GM19468 (cell line): ENCODE measurements around the gene ADORA1.

Experiments
- ATAC-seq: cut with Tn5 transposase; IDR thresholded peaks from one replicate; pipeline ENCODE4 v1.9.1; 2021; ENCODE audit warnings: mild to moderate bottlenecking, moderate library complexity, moderate number of reproducible peaks; ENCODE audit not compliant: unreplicated experiment; ENCODE audit errors: extremely low read depth

The ADORA1 gene

DNA sequence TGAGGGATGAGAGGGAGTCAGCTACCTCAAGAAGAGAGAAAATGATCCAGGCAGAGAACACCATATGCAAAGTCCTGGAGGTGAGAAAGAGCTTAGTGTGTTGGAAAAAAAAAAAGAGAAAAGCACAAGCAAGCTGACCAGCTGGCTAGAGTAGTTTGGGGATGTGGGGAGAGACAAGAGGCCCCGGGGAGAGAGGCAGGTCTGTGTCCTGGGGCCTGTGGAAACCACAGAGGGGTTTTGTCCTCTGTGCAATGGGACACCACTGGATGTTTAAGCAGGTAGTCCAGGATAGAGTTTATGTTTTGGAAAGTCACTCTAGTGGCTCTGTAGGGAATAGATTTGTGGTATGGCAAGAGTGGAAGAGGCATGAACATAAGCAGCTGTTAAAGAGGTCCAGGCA is 73.4 kb downstream of the ADORA1 start:
- ATAC-seq: no peak

DNA sequence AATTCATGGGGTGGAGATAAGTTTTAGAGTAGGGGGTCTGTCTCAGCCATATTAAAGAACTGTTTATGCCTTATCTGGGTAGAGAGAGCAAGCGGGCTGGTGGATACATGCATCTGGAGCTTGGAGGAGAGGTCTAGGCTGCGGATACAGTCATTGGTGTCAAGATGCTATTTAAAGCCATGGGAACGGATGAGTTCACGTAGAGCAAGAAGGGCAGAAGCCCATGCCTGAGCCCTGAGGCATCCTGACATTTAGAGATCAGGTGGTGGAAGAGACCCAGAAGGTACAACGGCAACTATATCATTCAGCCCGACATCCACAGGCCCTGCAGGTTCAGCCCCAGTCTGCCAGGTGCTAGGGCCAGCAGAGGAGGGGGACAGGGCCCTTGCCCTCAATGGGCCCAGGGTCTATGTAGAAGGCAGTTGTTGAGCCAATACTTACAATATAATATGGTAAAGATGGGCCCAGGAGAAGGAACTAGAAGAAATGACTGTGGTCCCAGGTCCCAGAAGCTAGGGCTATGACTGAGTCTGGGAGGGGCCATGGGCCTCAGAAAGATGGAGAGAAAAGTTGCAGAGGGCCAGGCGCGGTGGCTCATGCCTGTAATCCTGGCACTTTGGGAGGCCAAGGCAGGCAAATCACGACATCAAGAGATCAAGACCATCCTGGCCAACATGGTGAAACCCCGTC is 74.1 kb downstream of the ADORA1 start:
- no peak for ATAC-seq

DNA sequence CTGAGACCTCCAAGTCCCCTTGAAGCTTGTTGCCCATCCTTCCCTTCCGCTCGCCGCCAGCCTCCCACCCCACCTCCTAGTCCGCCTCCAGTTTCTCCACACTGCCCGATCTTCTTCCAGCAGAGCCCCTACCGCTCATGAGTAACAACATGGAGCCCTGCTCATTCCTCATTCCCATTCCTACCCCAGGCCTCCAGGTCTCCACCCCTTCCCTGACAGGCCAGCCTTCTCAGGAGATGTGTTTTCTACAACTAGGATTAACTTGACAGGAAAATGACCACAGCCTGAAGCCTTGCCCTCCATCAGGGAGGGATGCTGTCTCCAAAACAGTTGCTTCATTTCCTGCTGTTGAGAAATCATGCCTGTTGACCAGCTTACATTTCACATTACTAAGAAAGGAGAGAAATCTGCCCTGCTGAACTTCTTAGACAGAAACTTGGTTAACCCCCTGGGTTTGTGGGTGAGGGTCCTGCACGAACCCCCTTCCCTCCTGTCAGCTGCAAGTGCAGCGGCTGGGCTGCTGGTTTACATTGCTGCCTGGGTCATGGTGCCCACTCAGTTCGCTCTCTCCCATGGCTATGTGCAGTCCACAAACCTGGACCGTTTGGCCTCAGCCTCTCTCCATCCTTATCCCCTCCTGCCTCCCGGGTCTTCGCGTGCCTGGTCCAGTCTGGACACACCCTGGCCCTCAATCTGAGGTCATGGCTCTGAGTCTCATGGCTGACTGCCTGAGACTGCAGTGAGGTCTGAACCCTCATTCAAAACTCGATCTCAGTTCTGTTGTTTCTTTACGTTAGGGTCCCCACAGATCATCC is 75.1 kb downstream of the ADORA1 start:
- no peak for ATAC-seq

DNA sequence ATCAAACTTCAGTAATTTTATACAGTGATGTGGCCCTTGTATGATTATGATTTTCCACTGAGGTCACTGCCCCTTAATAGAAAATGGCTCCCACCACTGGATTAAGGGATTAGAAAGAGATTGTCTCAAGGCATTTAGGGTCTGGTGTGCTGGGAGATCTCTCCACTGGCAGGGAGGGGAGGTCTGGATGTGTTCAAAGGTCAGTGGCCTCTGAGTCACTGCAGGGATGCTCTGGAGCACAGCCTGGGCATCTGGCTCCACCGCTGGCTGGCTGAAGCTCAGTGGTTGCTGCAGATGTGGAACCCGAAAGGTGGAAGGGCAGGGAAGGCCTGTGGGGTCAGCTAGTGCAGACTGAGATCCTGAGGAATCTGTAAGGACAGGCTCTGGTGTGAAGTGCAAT is 77.2 kb downstream of the ADORA1 start:
- ATAC-seq: no peak

DNA sequence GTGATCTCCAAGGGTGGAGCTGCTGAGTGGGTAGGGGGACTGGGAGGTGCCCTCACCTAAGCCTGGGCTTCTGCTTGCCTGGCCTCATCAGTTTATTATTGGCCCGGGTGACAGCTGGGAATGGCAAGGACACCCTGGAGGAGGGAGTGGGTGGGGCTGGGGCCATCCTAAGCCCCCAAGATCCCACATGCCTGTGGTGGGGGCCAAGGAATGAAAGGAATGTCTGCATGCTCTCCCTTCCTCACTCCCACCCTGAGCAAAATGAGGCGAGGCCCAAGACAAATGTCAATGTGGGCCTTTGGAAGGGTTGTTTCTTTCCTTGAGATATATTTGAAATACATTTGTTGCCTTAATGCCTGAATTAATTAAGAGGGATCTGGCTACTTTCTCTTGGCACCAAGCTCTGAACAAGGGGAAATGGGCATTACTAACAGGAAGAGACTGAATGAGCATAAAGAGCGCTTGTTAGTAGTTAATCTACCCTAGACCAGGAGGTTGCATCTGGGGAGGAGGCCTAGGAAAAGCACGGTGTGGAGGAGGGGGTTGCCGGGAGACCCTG is 78.7 kb downstream of the ADORA1 start:
- ATAC-seq: no peak

DNA sequence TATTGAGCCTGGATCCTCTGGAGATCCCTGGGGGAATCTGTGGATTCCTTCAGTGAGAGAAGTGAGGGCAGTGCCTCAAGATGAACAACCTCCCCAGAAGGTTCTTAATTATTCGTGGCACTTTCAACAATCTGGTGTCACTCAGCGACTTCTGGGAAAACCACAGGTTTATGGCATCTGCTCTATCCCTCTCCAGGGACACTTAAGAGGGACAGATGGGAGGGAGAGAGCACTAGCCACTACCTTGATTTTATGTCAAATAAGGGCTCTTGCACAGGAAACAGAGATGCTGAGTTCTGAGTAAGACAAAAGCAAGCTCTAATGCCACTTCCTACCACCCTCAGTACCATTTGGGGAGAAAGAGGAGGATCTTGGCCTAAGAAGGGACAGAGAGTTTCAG is 80.2 kb downstream of the ADORA1 start:
- ATAC-seq: no peak

DNA sequence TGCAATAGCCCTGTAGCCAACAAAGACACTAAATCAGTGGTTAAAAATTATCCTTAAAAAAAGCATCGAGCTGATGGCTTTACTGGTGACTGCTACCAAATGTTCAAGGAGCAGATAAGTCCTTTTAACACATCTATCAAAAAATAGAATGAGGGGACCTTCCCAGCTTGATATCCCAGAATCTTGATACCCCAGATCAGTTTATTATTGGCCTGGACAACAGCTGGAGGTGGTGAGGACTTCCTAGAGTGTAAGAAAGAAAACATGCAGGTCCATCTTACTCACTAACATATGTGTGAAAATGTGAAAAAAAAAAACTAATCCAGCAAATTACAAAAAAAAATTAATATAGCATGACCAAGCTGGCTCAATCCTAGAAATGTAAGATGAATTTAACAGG is 80.7 kb downstream of the ADORA1 start:
- no peak for ATAC-seq

DNA sequence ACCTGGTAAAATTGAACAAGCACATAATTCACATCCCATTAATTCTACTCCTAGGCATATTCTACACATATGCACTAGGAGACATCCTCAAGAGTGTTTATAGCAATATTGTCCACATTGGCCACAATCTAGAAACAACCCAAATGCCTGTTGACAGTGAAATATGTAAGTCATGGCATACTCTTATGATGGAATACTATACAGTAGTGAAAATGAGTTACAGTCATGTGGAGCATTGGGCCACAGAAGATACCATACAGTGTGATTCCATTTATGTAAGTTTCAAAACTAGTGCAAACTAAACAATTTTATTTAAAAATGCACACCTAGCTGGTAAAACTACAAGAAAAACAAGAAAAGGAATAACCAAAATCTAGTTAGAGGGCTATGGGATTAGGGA is 82.8 kb downstream of the ADORA1 start:
- ATAC-seq: no peak

DNA sequence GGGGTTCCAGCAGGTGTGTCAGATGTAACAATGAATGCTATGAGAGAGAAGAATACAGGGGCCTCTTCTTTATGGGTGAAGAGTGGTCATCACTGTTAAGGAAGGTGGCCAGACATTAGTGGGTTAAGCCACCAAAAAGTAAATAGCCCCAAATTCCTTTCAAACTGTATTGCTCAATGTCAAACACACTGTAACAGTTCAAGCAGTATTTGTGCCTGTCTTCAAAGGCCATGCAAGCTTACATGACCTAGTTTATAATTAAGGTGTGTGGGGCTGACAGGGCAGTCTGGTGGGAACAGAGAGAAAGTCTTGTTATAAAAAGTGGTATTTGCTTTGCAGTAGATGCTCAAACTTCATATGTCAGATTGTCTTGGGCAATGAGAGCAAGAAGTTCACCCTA is 83.5 kb downstream of the ADORA1 start:
- no peak for ATAC-seq

DNA sequence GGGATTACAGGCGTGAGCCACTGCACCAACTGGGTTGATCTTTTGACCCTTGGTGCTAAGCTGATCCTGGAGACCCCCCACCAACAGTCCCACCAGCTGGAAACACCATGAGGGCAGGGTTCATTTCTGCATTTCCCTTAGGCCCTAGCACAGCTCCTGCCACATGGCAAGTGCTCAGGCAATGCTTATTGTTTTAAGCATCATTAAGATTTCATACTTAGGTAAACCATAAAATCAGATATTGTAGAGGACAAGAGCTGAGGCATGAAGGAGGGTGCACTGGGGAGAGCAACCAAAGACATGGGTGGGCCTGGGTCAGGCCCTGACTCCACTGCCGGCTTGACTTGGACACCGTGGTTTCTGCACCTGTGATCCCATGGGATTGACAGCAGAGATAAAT is 84.3 kb downstream of the ADORA1 start:
- ATAC-seq: no peak

DNA sequence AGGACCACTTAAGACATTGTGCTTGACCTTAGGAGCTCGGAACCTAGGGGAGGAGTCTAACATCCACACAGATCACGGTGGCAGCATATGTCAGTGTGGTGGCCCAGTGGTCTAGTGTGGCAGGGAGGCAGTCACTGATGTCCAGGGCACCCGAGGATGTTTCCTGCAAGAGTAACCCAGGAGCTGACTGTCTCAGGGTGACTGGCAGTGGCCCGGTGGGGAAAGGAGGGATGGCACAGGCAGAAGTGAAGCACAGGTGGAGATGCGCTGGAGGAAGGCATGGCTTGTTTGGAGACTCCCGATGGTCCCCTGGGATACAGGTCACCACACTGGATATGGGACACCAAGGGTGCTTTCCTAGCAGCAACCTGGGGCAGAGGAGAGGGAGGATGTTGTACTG is 85.6 kb downstream of the ADORA1 start:
- no peak for ATAC-seq

DNA sequence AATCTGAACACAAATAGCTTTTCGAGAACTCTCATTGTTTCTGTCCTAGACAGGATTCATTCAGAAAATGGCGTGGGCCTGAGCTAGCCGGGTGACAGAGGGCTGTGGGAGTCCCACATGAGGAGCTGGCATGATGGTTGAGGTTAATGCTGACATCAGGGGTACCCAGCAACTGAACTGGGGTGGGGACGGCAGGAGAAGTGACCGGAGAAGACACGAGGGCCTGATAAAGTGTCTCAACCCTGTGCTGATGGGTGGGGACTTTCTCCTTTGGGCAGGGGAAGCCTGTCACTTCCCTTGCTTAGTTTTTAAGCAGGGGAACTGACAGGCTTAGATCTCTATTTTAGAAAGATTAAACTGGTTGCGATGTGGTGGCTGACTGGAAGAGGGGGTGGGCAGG is 87.3 kb downstream of the ADORA1 start:
- ATAC-seq: no peak

DNA sequence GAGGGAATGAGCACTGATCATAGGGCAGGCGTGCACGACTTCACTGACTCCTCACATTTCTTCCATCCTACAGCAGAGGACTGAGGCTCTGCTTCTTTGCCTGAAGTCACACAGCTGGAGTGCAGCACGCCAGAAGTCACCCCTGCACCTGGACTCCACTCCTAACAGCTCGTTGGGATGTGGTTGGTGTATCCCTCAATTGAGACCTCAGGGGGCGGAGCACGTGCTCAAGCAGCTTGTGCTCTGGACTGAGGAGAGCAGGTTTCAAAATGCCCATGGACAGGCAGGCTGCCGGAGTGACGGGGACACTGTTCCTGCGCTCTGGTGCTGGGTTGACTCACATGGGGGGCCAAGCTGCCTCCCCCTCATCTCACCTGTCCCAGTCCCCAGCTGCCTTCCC is 88.0 kb downstream of the ADORA1 start:
- ATAC-seq: no peak

DNA sequence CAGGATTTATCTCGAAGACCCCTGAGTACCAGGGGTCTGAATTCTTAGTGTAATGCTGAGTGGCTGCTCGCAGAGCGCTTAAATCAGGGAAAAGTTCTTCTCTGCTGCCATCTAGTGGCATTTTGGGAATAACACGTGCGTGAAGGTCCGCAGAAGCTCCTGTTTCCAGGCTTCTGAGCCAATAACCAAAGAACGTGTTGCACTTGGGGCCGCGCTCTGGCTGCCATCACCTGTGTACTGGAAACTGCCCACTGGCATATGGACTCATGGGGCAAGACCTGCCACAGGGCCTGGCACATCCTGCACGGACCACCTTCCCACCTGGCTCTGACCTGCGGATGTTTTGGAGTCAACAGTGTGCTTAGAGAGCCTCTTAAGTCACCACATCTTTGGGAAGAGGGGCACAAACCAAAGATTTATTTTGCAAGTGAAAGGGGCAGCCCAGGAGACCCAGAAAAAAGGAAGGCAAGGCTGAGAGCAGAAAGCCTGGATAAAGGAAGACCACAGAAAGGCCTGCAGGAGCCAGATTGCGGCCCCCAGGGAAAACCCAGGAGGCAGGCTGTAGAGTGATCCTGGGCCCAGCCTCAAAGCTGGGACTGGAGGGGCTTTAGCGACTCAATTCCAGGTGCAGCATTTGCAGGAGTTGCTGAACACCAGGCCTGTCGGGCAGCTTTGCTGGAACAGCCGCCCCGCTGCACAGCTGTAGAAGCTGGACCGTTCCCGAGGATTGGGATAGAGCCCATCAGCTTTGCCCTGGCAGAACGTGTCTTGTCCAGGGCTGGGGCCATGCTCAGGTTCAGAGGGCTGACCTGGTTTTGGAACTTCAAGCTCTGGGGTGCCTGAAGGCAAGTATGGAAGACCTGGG is 89.0 kb downstream of the ADORA1 start:
- no peak for ATAC-seq
